WI38 (cell line): ENCODE results near the gene PPOX.
A peak's percentile ranks its signal among the peaks of the same experiment; 100 is the strongest.

Experiments used
- H3K4me3 ChIP-seq: 2 replicates; pipeline ENCODE4 v1.5.1; 2011; ENCODE audit warnings: low read depth, mild to moderate bottlenecking, control low read depth, low read length
- TF ChIP-seq, protein P1 (sequence below): IDR thresholded peaks from 2 replicates; pipeline ENCODE4 v1.5.1; 2012; ENCODE audit warnings: low read depth, mild to moderate bottlenecking, control low read depth, low read length

PPOX gene

DNA sequence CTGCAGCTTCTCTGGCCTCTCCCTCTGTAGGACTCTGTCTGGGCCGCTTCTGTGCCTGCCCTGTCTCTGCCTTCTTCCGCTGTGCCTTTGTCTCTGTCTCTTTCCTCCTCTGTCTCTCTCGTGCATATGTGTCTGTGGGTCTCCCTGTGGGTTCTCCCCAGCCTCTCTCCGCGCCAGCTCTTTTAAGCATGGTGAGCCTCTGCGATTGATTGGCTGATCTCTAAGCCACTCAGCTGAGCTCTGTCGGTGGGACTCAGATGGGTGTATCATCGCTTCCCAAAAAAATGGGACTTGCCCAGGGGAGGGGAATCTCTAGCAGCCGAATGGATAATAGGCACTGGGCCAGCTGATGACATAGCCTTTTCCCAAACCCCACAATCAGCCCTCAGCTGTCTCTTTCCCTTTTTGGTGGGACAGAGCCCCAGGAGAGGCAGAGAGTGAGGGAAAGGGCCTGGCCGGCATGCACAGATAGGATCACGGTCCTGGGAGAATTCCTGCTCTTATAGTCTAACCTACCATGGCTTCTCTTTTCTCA, 32.7 kb downstream of the PPOX start, which contains the start of gene ADAMTS4:
ADAMTS4 (minus strand) TSS at position 158 of the 535 bp plus-strand sequence. CDS start 427 bp downstream, outside the sequence.
- TF ChIP-seq, protein P1, sequence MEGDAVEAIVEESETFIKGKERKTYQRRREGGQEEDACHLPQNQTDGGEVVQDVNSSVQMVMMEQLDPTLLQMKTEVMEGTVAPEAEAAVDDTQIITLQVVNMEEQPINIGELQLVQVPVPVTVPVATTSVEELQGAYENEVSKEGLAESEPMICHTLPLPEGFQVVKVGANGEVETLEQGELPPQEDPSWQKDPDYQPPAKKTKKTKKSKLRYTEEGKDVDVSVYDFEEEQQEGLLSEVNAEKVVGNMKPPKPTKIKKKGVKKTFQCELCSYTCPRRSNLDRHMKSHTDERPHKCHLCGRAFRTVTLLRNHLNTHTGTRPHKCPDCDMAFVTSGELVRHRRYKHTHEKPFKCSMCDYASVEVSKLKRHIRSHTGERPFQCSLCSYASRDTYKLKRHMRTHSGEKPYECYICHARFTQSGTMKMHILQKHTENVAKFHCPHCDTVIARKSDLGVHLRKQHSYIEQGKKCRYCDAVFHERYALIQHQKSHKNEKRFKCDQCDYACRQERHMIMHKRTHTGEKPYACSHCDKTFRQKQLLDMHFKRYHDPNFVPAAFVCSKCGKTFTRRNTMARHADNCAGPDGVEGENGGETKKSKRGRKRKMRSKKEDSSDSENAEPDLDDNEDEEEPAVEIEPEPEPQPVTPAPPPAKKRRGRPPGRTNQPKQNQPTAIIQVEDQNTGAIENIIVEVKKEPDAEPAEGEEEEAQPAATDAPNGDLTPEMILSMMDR = no peak

DNA sequence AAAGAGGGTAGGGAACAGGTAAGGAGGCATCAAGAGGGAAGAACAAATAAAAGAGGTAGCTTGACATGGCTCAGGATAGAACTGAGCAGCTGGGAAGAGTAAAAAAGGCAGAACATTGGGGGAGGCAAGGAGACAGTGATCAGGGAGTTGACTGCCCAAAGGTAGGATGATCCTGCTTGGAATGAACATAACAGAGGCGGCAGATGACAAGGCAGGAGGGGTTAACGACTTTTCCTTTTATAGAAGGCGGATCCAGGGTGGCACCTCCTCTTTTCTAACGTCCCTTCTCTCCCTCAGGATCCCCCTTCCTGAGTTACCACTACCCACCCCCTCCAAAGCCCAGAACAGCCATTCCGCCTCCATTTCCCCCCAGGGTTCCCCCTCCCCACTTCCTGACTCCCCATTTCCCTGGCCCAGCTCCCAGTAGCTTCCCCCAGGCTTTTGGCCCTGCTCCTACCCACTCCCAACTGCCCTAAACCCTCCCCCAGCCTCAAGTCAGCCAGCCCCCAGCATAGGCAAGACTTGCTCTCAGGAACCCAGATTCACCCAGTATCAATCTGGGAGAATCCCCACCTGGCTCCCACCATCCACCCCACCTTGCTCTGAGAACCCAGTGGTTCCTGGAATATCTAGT, 33.4 kb downstream of the PPOX start:
- H3K4me3 ChIP-seq = no peak overlapping the region
- TF ChIP-seq, protein P1 = no peak

More for the DNA sequence above, 32.7 kb downstream of the PPOX start, which contains the start of gene ADAMTS4:
- no peak within 1 kb of the TSS for H3K4me3 ChIP-seq

DNA sequence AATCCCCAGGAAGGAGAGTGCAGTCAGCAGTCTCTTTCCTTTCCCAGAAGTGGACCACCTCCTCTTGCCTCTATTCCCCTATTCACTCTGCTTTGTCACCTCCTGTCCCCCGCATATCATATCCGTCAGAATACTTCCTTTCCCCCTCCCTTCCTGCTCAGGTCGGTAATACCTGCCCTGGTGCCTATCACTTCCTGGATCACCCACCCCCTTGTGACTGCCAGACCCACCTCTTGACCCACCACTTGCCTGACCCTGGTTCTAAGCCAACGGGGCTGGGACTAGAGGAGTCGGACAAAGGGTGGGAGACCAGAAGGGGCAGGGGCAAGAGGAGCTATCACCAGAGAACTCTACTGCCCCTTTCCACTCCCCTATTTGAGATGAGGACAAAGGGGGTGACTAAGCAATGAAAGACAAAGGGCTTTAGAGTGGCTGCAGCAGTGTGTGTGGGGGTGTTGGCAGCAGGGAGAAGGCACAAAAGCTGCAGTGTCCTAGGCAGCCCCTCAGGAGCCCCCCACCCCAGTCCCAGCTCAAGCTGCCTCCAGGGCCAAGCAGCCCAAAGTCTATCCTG, 34.3 kb downstream of the PPOX start:
- TF ChIP-seq, protein P1 = no peak
- H3K4me3 ChIP-seq = no peak overlapping the region

DNA sequence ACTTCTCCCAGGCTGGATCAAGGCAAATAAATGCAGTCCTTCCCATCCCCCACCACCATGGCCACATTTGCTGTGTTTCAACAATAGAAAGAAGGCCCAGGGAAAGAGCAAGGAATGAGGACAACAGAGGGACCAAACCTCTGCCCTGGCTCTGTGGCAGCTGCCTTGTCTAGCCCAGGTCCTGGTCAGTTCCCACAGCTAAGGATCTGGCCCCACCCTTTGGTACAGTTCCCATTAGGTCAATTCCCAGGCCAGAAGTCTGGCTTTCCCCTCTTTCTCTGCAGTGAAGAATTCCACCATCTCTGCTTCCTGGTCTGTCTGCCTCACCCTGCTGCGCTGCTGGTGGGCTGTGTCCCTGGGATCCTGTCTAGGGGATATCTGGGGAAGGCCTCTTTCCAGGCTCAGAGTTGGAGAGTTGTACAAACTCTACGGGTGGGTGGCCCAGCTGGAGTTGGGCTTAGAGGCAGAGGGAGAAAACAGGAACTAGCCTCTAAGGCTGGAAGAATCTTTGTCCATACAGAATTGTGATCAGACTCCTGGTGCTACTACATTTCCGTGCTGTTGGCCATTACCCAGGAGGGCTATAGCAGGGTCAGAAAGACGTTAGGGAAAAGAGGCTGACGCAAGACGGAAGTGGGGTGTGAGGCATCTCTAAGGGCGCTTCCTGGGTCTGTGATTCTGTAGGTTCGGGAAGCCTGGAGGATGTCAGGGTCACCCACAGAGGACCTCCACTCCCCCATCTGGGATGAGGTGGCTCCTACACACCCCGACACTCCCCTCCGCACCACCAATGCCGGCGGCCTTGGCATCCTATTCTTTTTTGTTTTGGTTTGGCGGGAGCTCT, 35.0 kb downstream of the PPOX start:
- H3K4me3 ChIP-seq = peak overlapping the region; percentile 82
- TF ChIP-seq, protein P1 = no peak

DNA sequence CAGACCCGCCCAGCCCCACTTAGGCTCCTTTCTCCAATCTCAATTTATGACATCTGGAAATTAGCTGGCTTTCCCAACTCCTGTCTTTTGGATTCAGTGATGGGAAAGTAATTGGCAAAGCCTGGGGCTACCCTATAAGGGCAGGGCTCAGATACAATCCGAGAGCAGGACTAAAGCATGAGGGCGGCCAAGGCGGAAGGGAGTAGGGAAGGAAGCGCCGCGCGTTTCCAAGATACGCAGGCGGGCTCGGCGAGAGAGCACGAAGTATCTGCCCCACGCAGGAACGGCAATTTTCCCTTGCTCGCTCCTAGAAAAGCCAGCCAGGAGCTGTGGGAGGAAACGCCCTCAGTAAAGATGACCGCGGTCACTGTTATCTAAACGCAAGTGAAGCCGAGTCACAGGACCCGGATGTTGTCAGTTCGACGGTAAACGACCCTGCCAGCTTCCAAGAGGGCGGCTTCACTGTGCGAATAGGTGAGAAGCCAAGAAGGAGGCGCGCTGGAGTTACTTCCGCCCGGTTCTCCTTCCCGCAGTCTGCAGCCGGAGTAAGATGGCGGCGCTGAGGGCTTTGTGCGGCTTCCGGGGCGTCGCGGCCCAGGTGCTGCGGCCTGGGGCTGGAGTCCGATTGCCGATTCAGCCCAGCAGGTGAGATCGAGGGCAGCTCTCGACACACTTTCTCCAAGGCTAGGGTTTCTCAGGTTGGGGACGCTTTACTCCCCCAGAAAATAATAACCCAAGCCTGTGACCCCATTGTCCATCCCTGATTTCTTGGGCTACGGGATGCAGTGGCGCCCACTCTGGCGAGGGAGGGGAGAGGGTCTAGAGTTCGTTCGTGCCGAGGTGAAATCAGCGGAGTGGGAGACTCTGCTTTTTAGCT, 35.8 kb downstream of the PPOX start, which contains the start of gene NDUFS2:
NDUFS2 (plus strand) TSS at position 532 of the 877 bp plus-strand sequence; CDS start at position 551, 19 bp downstream.
- TF ChIP-seq, protein P1 = no peak
- H3K4me3 ChIP-seq = peak within 1 kb of the TSS; percentile 82

DNA sequence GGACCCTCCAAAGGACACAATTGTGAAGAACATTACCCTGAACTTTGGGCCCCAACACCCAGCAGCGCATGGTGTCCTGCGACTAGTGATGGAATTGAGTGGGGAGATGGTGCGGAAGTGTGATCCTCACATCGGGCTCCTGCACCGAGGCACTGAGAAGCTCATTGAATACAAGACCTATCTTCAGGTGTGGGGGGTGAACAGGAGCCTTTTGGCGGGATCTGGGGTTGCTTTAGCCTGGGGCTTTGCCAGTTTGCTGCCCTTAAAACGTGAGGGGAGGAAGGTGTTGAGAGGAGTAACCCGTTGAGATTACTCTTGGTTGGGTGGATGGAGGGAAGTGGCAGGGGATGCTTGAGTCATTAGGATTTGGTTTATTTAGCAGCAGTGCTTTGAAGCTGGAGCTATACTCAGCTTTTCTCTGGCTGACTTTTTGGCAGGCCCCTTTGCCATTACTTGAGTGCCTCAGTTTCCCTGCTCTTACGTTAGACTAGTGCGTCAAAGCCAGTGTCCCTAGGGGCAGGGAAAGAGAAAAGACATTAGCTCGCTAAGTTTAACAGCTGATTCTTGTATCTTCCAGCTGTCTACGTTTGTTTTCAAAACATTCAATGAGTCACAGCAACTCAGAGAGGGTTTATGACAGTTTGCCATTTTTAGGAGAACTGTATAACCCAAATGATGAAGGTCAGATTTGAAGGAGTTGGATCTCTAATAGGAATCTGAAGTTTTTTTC, 40.4 kb downstream of the PPOX start:
- TF ChIP-seq, protein P1 = no peak
- H3K4me3 ChIP-seq = no peak overlapping the region
